ENCODE measurements around the gene TFAP2E. TPM values are rescaled to one million over a fixed set of nuclear protein-coding genes. Genes with fewer than 3 reads are reported as not detected.
A peak's percentile ranks its signal among the peaks of the same experiment; 100 is the strongest.

The TFAP2E gene
- total and polyA plus RNA-seq, 4 donors: 0.99 to 12.4 (median 4.7) TPM

DNA sequence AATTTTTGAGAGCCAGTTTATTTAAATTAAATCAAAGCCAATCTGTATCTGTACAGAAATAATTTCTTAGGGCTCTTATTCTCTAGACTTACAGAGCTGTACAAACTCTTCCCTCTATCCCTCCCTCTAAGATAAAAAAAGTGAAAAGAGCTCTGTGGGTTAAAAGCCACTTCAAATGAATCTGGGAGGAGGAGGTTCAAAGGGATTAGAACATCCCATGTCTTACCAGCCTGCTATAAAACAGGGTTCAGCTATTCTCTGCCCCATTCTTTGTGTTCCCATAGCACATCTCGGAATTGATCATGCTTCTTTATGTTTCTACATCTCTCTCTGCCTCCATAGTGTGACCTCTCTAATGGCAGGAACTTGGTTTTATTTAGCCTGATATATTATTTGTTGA is 35.3 kb upstream of the TFAP2E start:
- Histone ChIP-seq H3K9me3 (ENCODE audit: control insufficient read depth, insufficient read depth, low read length) (no peaks in the 10 kb centered on the region), H3K4me3 (ENCODE audit: low read depth, low read length) (no peak overlapping the region), H3K27me3 (ENCODE audit: control insufficient read depth, insufficient read depth, low read length) (no peaks in the 10 kb centered on the region), H3K27ac (ENCODE audit: low read depth, low read length) (no peak overlapping the region), H3K36me3 (ENCODE audit: control insufficient read depth, insufficient read depth, low read length) (peaks cover 2% of the 10 kb centered on the region), H3K4me1 (ENCODE audit: control insufficient read depth, insufficient read depth, low read length) (peaks cover 11% of the 10 kb centered on the region)
- no peak for DNase-seq (ENCODE audit: low read depth in 4 of 6, low spot score in 6 of 6)
- WGBS (ENCODE audit: insufficient coverage): no CpG with 5 or more reads among the region's 1 CpG

DNA sequence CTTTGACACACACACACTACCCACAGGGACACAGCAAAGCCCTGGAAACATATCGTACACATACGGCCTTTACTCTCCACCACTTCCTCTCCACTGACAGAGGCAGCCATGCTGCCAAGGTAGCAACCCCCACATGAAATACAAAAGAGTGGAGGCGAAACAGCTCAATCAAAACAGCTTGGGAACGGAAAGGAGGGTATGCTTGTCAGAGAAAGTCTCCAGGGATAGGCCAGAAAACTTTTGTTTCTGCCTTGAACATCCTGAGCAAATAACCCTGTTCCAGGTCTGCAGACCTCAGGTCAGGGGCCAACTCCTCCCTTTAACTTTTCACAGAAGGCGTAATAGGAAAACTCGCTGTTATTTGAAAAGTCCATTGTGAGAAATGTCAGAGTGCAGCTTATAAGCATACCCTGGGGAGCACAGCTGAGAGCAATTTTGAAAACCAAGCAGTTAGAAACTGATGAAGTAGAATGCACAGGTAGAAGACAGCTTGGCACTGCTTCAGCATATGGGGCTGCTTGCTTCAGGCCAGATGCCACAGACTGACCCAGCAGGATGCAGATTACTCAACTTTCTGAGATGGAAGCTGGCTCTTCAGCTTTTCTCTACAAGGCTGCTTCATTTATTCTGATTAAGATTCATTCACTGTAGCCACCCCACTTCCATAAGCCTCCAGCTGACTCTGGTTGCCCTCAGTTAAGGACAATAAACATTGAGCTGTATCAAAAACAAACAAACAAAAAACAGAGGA is 33.9 kb upstream of the TFAP2E start:
- Histone ChIP-seq H3K9me3 (ENCODE audit: control insufficient read depth, insufficient read depth, low read length) (no peaks in the 10 kb centered on the region), H3K27me3 (ENCODE audit: control insufficient read depth, insufficient read depth, low read length) (no peaks in the 10 kb centered on the region), H3K36me3 (ENCODE audit: control insufficient read depth, insufficient read depth, low read length) (peaks cover 5% of the 10 kb centered on the region), H3K4me1 (ENCODE audit: control insufficient read depth, insufficient read depth, low read length) (peaks cover 11% of the 10 kb centered on the region), H3K27ac (ENCODE audit: low read depth, low read length) (no peak overlapping the region), H3K4me3 (ENCODE audit: low read depth, low read length) (no peak overlapping the region)
- DNase-seq (ENCODE audit: low read depth in 4 of 6, low spot score in 6 of 6): peak in 2 of 6 donors; percentile 36 to 62
- 72% methylated on average over 4 of the region's 6 CpGs for WGBS (ENCODE audit: insufficient coverage)

DNA sequence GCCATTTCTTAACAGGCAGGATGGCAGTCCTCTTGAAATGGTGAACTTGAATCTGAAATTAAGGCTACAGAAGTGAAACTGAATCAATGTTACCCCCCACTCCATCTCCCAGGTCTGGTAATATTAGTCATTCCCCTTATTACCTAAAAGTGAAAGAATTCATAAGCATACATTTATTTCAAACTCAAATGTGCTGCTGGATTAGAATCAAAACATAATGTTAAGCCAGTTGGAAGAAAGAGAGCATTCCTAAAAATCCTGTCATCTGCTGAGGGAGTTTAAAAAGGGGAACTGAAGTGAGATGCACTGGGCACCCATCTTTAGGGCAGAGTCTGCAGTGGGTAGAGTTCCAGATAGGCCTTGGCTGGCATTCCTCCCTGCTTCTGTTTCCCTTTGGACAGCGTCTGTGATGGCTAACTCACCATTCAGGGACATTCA is 33.3 kb upstream of the TFAP2E start:
- Histone ChIP-seq H3K4me3 (ENCODE audit: low read depth, low read length) (no peak overlapping the region), H3K27ac (ENCODE audit: low read depth, low read length) (peak overlapping the region; percentile 10), H3K9me3 (ENCODE audit: control insufficient read depth, insufficient read depth, low read length) (no peaks in the 10 kb centered on the region), H3K36me3 (ENCODE audit: control insufficient read depth, insufficient read depth, low read length) (peaks cover 5% of the 10 kb centered on the region), H3K4me1 (ENCODE audit: control insufficient read depth, insufficient read depth, low read length) (peaks cover 12% of the 10 kb centered on the region), H3K27me3 (ENCODE audit: control insufficient read depth, insufficient read depth, low read length) (no peaks in the 10 kb centered on the region)
- DNase-seq (ENCODE audit: low read depth in 4 of 6, low spot score in 6 of 6): peak in 1 of 6 donors; percentile 74
- no CpG with 5 or more reads among the region's 1 CpG for WGBS (ENCODE audit: insufficient coverage)

DNA sequence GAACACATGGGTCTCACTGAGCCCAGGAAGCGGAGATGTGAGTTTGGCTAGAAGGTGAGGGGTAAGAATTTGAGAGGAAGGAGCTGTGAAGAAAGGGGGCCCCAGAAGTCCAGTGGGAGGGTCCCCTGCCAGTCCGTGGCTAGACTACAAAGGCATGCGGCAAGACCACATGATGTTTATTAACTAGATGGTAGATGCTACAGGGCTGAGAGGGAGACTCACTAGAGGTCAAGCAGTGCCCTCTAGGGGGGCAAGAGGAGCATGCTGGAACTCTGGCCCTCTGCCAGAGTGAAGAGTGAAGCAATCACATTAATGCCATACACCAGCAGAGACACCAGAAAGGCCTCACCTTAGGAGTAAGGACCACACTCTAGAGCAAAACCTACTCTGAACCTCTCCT is 28.1 kb upstream of the TFAP2E start:
- Histone ChIP-seq H3K27ac (ENCODE audit: low read depth, low read length) (no peak overlapping the region), H3K27me3 (ENCODE audit: control insufficient read depth, insufficient read depth, low read length) (no peaks in the 10 kb centered on the region), H3K9me3 (ENCODE audit: control insufficient read depth, insufficient read depth, low read length) (no peaks in the 10 kb centered on the region), H3K36me3 (ENCODE audit: control insufficient read depth, insufficient read depth, low read length) (peaks cover 17% of the 10 kb centered on the region), H3K4me3 (ENCODE audit: low read depth, low read length) (no peak overlapping the region), H3K4me1 (ENCODE audit: control insufficient read depth, insufficient read depth, low read length) (peaks cover 3% of the 10 kb centered on the region)
- WGBS (ENCODE audit: insufficient coverage): 51% methylated on average over 3 of the region's 3 CpGs
- DNase-seq (ENCODE audit: low read depth in 4 of 6, low spot score in 6 of 6): peak in 2 of 6 donors; percentile 31 to 53

DNA sequence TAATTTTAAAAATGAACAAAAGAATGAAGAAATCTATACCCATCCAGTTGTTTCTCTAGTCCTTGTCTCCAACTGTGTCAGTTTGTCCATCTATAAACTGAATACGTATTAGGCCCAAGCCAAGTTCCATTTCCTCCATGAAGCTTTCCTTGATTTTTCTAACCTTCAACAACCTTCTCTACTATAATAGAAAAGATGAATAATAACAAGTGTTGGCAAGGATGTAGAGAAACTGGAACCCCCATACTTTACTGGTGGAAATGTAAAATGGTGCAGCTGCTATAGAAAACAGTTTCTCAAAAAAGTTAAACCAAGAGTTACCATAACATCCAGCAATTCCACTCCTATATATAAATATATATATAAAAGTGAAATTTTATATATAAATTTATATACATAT is 26.5 kb upstream of the TFAP2E start:
- no peak for DNase-seq (ENCODE audit: low read depth in 4 of 6, low spot score in 6 of 6)
- Histone ChIP-seq H3K27ac (ENCODE audit: low read depth, low read length) (no peak overlapping the region), H3K4me1 (ENCODE audit: control insufficient read depth, insufficient read depth, low read length) (peaks cover 3% of the 10 kb centered on the region), H3K36me3 (ENCODE audit: control insufficient read depth, insufficient read depth, low read length) (peaks cover 17% of the 10 kb centered on the region), H3K27me3 (ENCODE audit: control insufficient read depth, insufficient read depth, low read length) (no peaks in the 10 kb centered on the region), H3K9me3 (ENCODE audit: control insufficient read depth, insufficient read depth, low read length) (no peaks in the 10 kb centered on the region), H3K4me3 (ENCODE audit: low read depth, low read length) (no peak overlapping the region)
- whole genome bisulfite sequencing (ENCODE audit: insufficient coverage): no CpG with 5 or more reads among the region's 1 CpG

DNA sequence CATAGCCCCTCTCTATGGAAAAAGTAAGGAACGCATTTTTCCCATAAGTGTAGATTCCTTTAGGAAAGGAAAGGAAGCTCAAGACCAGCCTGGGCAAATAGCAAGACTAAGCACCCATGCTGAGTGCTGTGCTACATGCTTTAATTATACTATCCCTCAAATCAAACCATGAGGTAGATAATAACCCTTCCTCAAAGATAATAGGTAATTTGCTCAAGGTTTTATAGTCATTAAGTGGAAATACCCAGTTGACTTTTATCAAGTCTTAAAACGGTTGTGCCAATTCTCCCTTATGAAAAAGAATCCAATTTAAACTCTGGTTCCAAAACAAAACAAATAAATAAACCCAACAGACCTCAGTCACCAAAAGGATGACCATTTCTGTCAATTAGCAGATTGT is 19.3 kb upstream of the TFAP2E start:
- H3K36me3 ChIP-seq (ENCODE audit: control insufficient read depth, insufficient read depth, low read length): peaks cover 17% of the 10 kb centered on the region
- H3K9me3 ChIP-seq (ENCODE audit: control insufficient read depth, insufficient read depth, low read length): no peaks in the 10 kb centered on the region
- no peak overlapping the region for H3K27ac ChIP-seq (ENCODE audit: low read depth, low read length)
- H3K27me3 ChIP-seq (ENCODE audit: control insufficient read depth, insufficient read depth, low read length): no peaks in the 10 kb centered on the region
- DNase-seq (ENCODE audit: low read depth in 4 of 6, low spot score in 6 of 6): peak in 1 of 6 donors; percentile 58
- peaks cover 15% of the 10 kb centered on the region for H3K4me1 ChIP-seq (ENCODE audit: control insufficient read depth, insufficient read depth, low read length)
- no CpG with 5 or more reads among the region's 2 CpGs for whole genome bisulfite sequencing (ENCODE audit: insufficient coverage)
- H3K4me3 ChIP-seq (ENCODE audit: low read depth, low read length): no peak overlapping the region

DNA sequence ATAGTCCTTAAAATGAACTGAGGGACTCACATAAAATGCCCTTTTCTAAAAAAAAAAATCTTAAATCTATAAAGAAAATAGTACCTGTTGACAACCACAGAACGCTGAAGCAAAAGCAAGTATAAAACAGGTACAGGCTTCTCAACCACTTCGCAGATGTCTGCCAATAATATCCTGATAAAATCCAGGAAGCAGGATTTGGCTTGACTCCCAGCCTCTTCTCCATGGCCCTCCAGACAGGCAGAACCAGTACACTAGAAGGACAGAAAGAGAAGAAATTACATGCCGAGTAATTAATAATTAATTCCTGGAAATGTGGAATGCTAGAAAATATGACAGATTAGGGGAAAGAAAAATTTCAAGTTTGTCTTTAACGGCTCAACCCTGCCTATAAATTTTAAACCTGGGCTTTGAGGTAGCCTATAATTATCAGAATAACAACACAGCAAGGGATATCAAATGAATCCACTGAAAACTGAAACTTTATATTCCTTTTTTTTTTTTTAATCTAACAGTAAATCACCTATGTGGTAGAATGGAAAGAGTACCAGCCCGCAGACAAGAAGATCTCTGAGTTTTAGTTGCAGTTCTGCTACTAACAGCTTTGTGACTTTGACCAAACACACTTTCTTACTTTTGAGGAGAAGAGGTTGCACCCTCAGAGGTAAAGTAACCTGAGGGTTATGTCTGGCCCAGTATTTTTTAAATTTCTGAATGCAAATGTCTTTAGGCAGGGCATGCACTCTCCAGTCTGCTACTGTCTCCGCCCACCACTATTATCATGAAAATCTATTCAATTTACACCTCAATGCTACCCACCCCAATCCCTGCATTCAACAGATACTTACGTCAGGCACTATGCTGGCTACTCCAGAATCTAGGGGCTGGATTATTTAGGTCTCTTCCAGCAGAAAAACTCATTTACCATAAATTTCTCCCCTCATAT is 18.6 kb upstream of the TFAP2E start:
- Histone ChIP-seq H3K4me3 (ENCODE audit: low read depth, low read length) (no peak overlapping the region), H3K27ac (ENCODE audit: low read depth, low read length) (no peak overlapping the region), H3K4me1 (ENCODE audit: control insufficient read depth, insufficient read depth, low read length) (peaks cover 22% of the 10 kb centered on the region), H3K36me3 (ENCODE audit: control insufficient read depth, insufficient read depth, low read length) (peaks cover 17% of the 10 kb centered on the region), H3K9me3 (ENCODE audit: control insufficient read depth, insufficient read depth, low read length) (no peaks in the 10 kb centered on the region), H3K27me3 (ENCODE audit: control insufficient read depth, insufficient read depth, low read length) (no peaks in the 10 kb centered on the region)
- WGBS (ENCODE audit: insufficient coverage): 41% methylated on average over 3 of the region's 7 CpGs
- DNase-seq (ENCODE audit: low read depth in 4 of 6, low spot score in 6 of 6): peak in 1 of 6 donors; percentile 52

DNA sequence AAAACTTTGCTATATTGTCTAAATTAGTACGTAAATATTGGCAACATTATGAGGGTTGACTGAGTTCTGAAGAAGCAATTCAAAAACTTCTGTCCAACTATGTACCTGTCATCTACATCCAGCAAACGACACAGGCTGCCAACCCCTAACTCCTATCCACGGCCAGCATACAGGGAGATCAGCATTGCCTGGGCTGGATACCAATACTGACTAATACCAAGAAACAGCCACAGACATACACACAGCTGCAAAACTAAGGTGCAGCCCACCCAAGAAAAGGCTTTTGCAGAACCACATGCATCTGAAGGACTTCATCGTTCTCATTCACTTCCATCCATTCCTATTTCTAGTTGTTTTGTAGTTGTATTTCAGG is 17.9 kb upstream of the TFAP2E start:
- no peaks in the 10 kb centered on the region for H3K27me3 ChIP-seq (ENCODE audit: control insufficient read depth, insufficient read depth, low read length)
- no peaks in the 10 kb centered on the region for H3K9me3 ChIP-seq (ENCODE audit: control insufficient read depth, insufficient read depth, low read length)
- peaks cover 18% of the 10 kb centered on the region for H3K36me3 ChIP-seq (ENCODE audit: control insufficient read depth, insufficient read depth, low read length)
- H3K4me3 ChIP-seq (ENCODE audit: low read depth, low read length): no peak overlapping the region
- DNase-seq (ENCODE audit: low read depth in 4 of 6, low spot score in 6 of 6): no peak
- H3K27ac ChIP-seq (ENCODE audit: low read depth, low read length): no peak overlapping the region
- 53% methylated on average over 2 of the region's 4 CpGs for WGBS (ENCODE audit: insufficient coverage)
- H3K4me1 ChIP-seq (ENCODE audit: control insufficient read depth, insufficient read depth, low read length): peaks cover 27% of the 10 kb centered on the region

DNA sequence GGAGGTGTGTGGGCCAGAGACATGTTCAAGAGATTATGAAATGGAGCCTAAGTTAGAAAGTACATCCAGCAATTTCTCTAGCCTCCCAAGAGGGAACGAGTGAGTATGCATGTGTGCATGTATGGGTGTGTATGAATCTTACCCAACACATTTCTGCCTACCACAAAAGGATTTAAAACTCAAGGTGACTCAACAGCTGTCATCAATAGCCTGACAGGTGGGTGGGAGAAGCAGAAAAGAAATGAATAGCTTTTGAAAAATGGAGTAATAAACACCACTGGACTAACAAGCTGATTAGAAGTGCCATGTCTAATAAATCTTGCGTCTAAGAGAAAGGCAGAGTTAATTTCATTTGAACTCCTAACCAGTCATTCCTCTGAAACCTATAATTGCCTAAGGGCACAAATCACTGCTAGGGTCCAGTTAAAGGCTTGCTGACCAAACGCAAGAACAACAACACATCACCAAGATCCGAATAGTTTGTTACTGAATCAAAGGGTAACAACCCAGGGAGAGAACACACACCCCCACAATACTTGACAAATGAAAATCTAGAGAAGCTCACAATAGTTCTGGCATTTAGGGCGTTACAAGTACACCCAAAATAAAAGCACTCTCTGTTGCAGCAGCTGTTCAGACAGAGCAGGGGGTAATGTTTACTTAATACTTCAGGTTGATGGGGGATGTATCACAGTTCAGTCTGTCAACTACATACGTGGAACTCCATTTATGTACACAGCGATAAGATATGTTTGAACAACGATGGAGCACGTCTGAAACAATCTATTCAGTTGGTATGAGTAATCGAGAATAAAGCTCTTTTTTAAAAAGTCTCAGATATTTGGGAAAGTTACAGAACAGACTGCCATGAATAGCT is 17.3 kb upstream of the TFAP2E start:
- no peak overlapping the region for H3K27ac ChIP-seq (ENCODE audit: low read depth, low read length)
- H3K4me1 ChIP-seq (ENCODE audit: control insufficient read depth, insufficient read depth, low read length): peaks cover 33% of the 10 kb centered on the region

More for the DNA sequence above, 17.3 kb upstream of the TFAP2E start:
- H3K27me3 ChIP-seq (ENCODE audit: control insufficient read depth, insufficient read depth, low read length): no peaks in the 10 kb centered on the region
- H3K9me3 ChIP-seq (ENCODE audit: control insufficient read depth, insufficient read depth, low read length): no peaks in the 10 kb centered on the region
- 71% methylated on average over 5 of the region's 10 CpGs for WGBS (ENCODE audit: insufficient coverage)
- DNase-seq (ENCODE audit: low read depth in 4 of 6, low spot score in 6 of 6): no peak
- no peak overlapping the region for H3K4me3 ChIP-seq (ENCODE audit: low read depth, low read length)
- H3K36me3 ChIP-seq (ENCODE audit: control insufficient read depth, insufficient read depth, low read length): peaks cover 24% of the 10 kb centered on the region

All from spinal cord (tissue), 10 donors.